Mesendoderm (in vitro differentiated cells): ENCODE results near the gene MGAT3.

Experiments
- DNase-seq: peaks from one replicate; pipeline ENCODE4 v3.0.0; 2013
- H2AK5ac ChIP-seq: 2 replicates; pipeline ENCODE4 v1.6.1; 2013; ENCODE audit warnings: low read length, inconsistent platforms
- H2BK120ac ChIP-seq: 2 replicates; pipeline ENCODE4 v1.6.1; 2013; ENCODE audit warnings: low read depth, mild to moderate bottlenecking, low read length, moderate library complexity, mixed read lengths
- H2BK15ac ChIP-seq: replicated peaks from 2 replicates; pipeline ENCODE4 v1.6.1; 2013; ENCODE audit warnings: low read depth, mild to moderate bottlenecking, moderate library complexity
- H2BK5ac ChIP-seq: 2 replicates; pipeline ENCODE4 v1.6.1; 2013; ENCODE audit warnings: low read length, inconsistent platforms
- H3K18ac ChIP-seq: 2 replicates; pipeline ENCODE4 v1.6.1; 2013; ENCODE audit warnings: mild to moderate bottlenecking, low read length, mixed read lengths
- H3K23ac ChIP-seq: one replicate; pipeline ENCODE4 v1.6.1; 2013; ENCODE audit warnings: low read length
- H3K27ac ChIP-seq: 2 replicates; pipeline ENCODE4 v1.5.1; 2013; ENCODE audit warnings: low read depth, mild to moderate bottlenecking, inconsistent platforms, low read length, moderate library complexity
- H3K27me3 ChIP-seq: 2 replicates; pipeline ENCODE4 v1.6.1; 2013; ENCODE audit warnings: low read length, control low read depth, mild to moderate bottlenecking, inconsistent platforms; ENCODE audit not compliant: insufficient read depth, poor library complexity
- H3K36me3 ChIP-seq: 2 replicates; pipeline ENCODE4 v1.6.1; 2013; ENCODE audit warnings: low read length, inconsistent platforms; ENCODE audit not compliant: control insufficient read depth, insufficient read depth
- H3K4ac ChIP-seq: one replicate; pipeline ENCODE4 v1.6.1; 2013; ENCODE audit warnings: low read depth, mild to moderate bottlenecking, low read length, moderate library complexity
- H3K4me1 ChIP-seq: 2 replicates; pipeline ENCODE4 v1.6.1; 2013; ENCODE audit warnings: low read depth, low read length, inconsistent platforms; ENCODE audit not compliant: control insufficient read depth
- H3K4me2 ChIP-seq: 2 replicates; pipeline ENCODE4 v1.6.1; 2013; ENCODE audit warnings: low read length
- H3K4me3 ChIP-seq: 2 replicates; pipeline ENCODE4 v1.5.1; 2013; ENCODE audit warnings: mild to moderate bottlenecking, low read length
- H3K56ac ChIP-seq: one replicate; pipeline ENCODE4 v1.6.1; 2013; ENCODE audit warnings: low read length
- H3K79me1 ChIP-seq: 2 replicates; pipeline ENCODE4 v1.6.1; 2013; ENCODE audit warnings: low read length, inconsistent platforms
- H3K79me2 ChIP-seq: 2 replicates; pipeline ENCODE4 v1.6.1; 2013; ENCODE audit warnings: mild to moderate bottlenecking, low read length; ENCODE audit not compliant: control insufficient read depth, insufficient read depth
- H3K9ac ChIP-seq: 2 replicates; pipeline ENCODE4 v1.6.1; 2013; ENCODE audit warnings: low read length, inconsistent platforms
- H4K5ac ChIP-seq: one replicate; pipeline ENCODE4 v1.6.1; 2013; ENCODE audit warnings: low read length
- H4K8ac ChIP-seq: one replicate; pipeline ENCODE4 v1.6.1; 2013; ENCODE audit warnings: low read depth, mild to moderate bottlenecking, control low read depth, low read length, moderate library complexity
- WGBS: extraction: QIAGEN DNeasy Blood & Tissue Kit; methylation state at CpG from one replicate; pipeline ENCODE4 v1.1.7; 2013; ENCODE audit warnings: low lambda C conversion rate, missing lambda C conversion rate; ENCODE audit not compliant: insufficient coverage; ENCODE audit errors: extremely low coverage; 5-methylcytosine and 5-hydroxymethylcytosine counted together

Gene MGAT3

GRCh38 chr22:39417641-39418040, 39.2 kb upstream of the MGAT3 start:
- Histone ChIP-seq H3K56ac (no peak overlapping the region), H3K4me1 (no peaks in the 10 kb centered on the region), H2BK5ac (no peak overlapping the region), H3K27me3 (no peaks in the 10 kb centered on the region), H3K18ac (no peak overlapping the region), H4K8ac (no peak overlapping the region), H3K4me3 (no peak overlapping the region), H3K9ac (no peak overlapping the region), H3K27ac (no peak overlapping the region), H3K4me2 (no peak overlapping the region), H2AK5ac (no peak overlapping the region), H3K79me2 (no peaks in the 10 kb centered on the region), H2BK15ac (no peak overlapping the region), H3K23ac (no peak overlapping the region), H2BK120ac (no peak overlapping the region), H3K36me3 (no peaks in the 10 kb centered on the region), H4K5ac (no peak overlapping the region), H3K4ac (no peak overlapping the region), H3K79me1 (no peaks in the 10 kb centered on the region)
- DNase-seq = no peak
- WGBS = no CpG with 5 or more reads among the region's 12 CpGs

DNA sequence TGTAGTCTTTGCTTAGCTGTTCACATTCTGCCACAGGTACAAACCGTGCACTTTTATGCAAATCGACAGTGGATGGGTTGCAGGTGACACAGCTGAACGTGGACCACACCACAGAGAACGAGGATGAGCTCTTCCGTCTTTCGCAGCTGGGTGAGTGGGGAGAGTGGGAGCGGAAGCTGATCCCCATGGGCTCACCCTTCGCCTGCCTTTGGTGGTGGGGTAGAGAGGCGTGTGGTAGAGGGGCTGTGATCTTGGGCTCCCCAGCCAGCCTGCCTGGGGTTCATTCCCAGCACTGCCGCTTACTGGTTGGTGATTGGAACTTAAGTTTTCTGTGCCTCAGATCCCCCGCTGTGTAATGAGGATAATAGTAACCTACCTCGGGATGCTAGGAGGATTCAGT, 38.1 kb upstream of the MGAT3 start:
- DNase-seq = no peak
- Histone ChIP-seq H3K79me2 (no peaks in the 10 kb centered on the region), H2BK5ac (no peak overlapping the region), H3K23ac (no peak overlapping the region), H3K9ac (no peak overlapping the region), H3K79me1 (no peaks in the 10 kb centered on the region), H4K8ac (no peak overlapping the region), H3K4ac (no peak overlapping the region), H3K4me2 (no peak overlapping the region), H3K56ac (no peak overlapping the region), H2BK120ac (no peak overlapping the region), H4K5ac (no peak overlapping the region), H3K4me1 (no peaks in the 10 kb centered on the region), H3K36me3 (no peaks in the 10 kb centered on the region), H2AK5ac (no peak overlapping the region), H3K27me3 (no peaks in the 10 kb centered on the region), H3K4me3 (no peak overlapping the region), H3K27ac (no peak overlapping the region), H3K18ac (no peak overlapping the region), H2BK15ac (no peak overlapping the region)
- no CpG with 5 or more reads among the region's 12 CpGs for WGBS

DNA sequence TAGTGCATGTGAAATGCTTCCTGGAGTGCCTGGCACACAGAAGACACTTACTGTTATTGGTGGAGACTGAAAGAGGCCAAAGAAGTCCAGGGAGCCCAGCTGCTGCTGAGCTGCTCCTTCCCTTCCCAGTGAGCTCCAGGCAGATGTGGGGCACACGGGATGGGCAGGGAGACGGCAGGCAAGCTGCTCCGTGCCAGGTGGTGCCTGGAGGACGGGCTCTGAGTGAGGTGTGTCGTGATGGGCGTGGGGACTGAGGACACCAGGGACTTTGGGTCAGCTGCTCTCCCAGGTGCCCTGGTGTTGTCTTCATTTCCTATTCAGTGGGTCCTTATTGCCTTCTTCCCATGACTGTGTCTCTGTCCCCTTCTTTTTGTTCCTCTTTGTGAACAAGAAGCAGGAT, 37.7 kb upstream of the MGAT3 start:
- Histone ChIP-seq H2BK120ac (no peak overlapping the region), H3K79me2 (no peaks in the 10 kb centered on the region), H3K79me1 (no peaks in the 10 kb centered on the region), H3K4me3 (no peak overlapping the region), H3K27ac (no peak overlapping the region), H3K23ac (no peak overlapping the region), H3K18ac (no peak overlapping the region), H4K8ac (no peak overlapping the region), H3K36me3 (no peaks in the 10 kb centered on the region), H3K4me1 (no peaks in the 10 kb centered on the region), H2AK5ac (no peak overlapping the region), H3K9ac (no peak overlapping the region), H3K56ac (no peak overlapping the region), H2BK15ac (no peak overlapping the region), H3K4ac (no peak overlapping the region), H2BK5ac (no peak overlapping the region), H3K4me2 (no peak overlapping the region), H4K5ac (no peak overlapping the region), H3K27me3 (no peaks in the 10 kb centered on the region)
- DNase-seq = no peak
- no CpG with 5 or more reads among the region's 6 CpGs for WGBS

DNA sequence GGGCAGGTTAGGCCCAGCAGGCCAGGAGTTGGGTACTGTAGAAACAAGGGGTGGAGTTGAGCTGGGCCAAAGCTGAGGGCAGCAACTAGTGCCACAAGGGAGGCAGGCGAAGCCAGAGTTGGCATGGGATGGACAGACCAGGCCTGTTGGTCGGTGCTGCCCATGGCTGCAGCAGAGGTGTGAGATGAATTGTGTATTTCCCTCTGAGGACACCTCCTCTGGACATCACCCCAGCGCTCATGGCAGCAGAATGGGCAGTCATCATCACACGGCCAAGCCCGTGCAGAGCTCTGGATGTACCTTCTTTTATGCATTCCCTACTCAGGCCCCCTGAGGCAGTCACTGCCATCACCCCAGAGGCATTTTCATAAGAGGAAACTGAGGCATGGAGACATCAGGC, 36.9 kb upstream of the MGAT3 start:
- H4K8ac ChIP-seq = no peak overlapping the region
- no peak overlapping the region for H2BK5ac ChIP-seq
- no peak overlapping the region for H3K4ac ChIP-seq
- H3K9ac ChIP-seq = no peak overlapping the region
- no peak for DNase-seq
- no CpG with 5 or more reads among the region's 5 CpGs for WGBS
- H2BK120ac ChIP-seq = no peak overlapping the region
- H3K23ac ChIP-seq = no peak overlapping the region
- H3K18ac ChIP-seq = no peak overlapping the region
- no peaks in the 10 kb centered on the region for H3K36me3 ChIP-seq
- no peaks in the 10 kb centered on the region for H3K27me3 ChIP-seq
- no peak overlapping the region for H3K4me2 ChIP-seq
- H3K79me1 ChIP-seq = no peaks in the 10 kb centered on the region
- H3K56ac ChIP-seq = no peak overlapping the region
- H3K27ac ChIP-seq = no peak overlapping the region
- H2AK5ac ChIP-seq = no peak overlapping the region
- H3K79me2 ChIP-seq = no peaks in the 10 kb centered on the region
- H4K5ac ChIP-seq = no peak overlapping the region
- no peak overlapping the region for H2BK15ac ChIP-seq
- H3K4me1 ChIP-seq = no peaks in the 10 kb centered on the region
- no peak overlapping the region for H3K4me3 ChIP-seq

DNA sequence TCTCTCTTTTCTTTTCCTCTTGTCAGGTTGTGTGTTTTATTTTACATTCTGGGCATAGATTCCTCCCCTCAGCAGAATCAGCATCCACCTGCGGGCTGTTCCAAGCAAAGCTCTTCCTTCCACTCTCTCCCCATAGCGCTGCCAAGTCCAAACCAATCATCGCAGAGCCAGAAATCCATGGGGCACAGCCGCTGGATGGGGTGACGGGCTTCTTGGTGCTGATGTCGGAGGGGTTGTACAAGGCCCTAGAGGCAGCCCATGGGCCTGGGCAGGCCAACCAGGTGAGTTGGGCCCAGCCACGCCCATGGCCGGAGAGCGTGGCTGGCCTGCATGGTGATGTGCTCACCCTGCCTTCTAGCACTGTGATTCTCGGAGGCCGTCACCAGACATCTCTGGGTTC, 35.1 kb upstream of the MGAT3 start:
- no peaks in the 10 kb centered on the region for H3K36me3 ChIP-seq
- H2AK5ac ChIP-seq = no peak overlapping the region
- H3K4ac ChIP-seq = no peak overlapping the region
- no peak overlapping the region for H2BK120ac ChIP-seq
- H4K5ac ChIP-seq = no peak overlapping the region
- no peak overlapping the region for H3K18ac ChIP-seq
- H3K27ac ChIP-seq = no peak overlapping the region
- H3K56ac ChIP-seq = no peak overlapping the region
- H3K4me2 ChIP-seq = no peak overlapping the region
- no peak for DNase-seq
- H2BK15ac ChIP-seq = no peak overlapping the region
- H3K27me3 ChIP-seq = no peaks in the 10 kb centered on the region
- H3K79me2 ChIP-seq = no peaks in the 10 kb centered on the region
- no peak overlapping the region for H3K4me3 ChIP-seq
- no peaks in the 10 kb centered on the region for H3K4me1 ChIP-seq
- no CpG with 5 or more reads among the region's 11 CpGs for WGBS
- H4K8ac ChIP-seq = no peak overlapping the region
- H2BK5ac ChIP-seq = no peak overlapping the region
- no peaks in the 10 kb centered on the region for H3K79me1 ChIP-seq
- no peak overlapping the region for H3K23ac ChIP-seq
- H3K9ac ChIP-seq = no peak overlapping the region

GRCh38 chr22:39422101-39422500, 34.7 kb upstream of the MGAT3 start:
- H4K5ac ChIP-seq = no peak overlapping the region
- H2BK5ac ChIP-seq = no peak overlapping the region
- no peak overlapping the region for H2BK15ac ChIP-seq
- H3K18ac ChIP-seq = no peak overlapping the region
- DNase-seq = no peak
- H3K79me1 ChIP-seq = no peaks in the 10 kb centered on the region
- H3K23ac ChIP-seq = no peak overlapping the region
- H3K27me3 ChIP-seq = no peaks in the 10 kb centered on the region
- H3K79me2 ChIP-seq = no peaks in the 10 kb centered on the region
- no peaks in the 10 kb centered on the region for H3K36me3 ChIP-seq
- H3K56ac ChIP-seq = no peak overlapping the region
- H3K4ac ChIP-seq = no peak overlapping the region
- H3K4me3 ChIP-seq = no peak overlapping the region
- H2BK120ac ChIP-seq = no peak overlapping the region
- no CpG with 5 or more reads among the region's 7 CpGs for WGBS
- H2AK5ac ChIP-seq = no peak overlapping the region
- H4K8ac ChIP-seq = no peak overlapping the region
- H3K9ac ChIP-seq = no peak overlapping the region
- no peak overlapping the region for H3K27ac ChIP-seq
- H3K4me1 ChIP-seq = no peaks in the 10 kb centered on the region
- no peak overlapping the region for H3K4me2 ChIP-seq
